K562 (cell line): ENCODE data around the gene CFAP69. TPM values are rescaled to one million over a fixed set of nuclear protein-coding genes. Genes with fewer than 3 reads are reported as not detected.

ENCODE experiments used
- ATAC-seq: fragments of 200-7000 bp; cut with Tn5 transposase; 3 replicates; pipeline ENCODE4 v1.9.1; 2020; ENCODE audit warnings: moderate library complexity
- BruUV-seq: library from RNA; stranded (reverse); fragments of 400-500 nt; replicated peaks from 2 replicates; lab custom pipeline; 2021; lab: Mats Ljungman, UMichigan
- CTCF ChIA-PET: fragments of 300-600 bp; formaldehyde crosslinking; extraction: SDS; loops from one replicate; lab custom pipeline; 2021; ENCODE audit warnings: low intra/inter-chr PET ratio; lab: Yijun Ruan, JAX
- POLR2A ChIA-PET: fragments of 300-600, 350-650 bp; sonication (Branson Sonifier 250); formaldehyde crosslinking; extraction: SDS; loops from one replicate; lab custom pipeline; 2021; ENCODE audit warnings: antibody characterized with exemption, inconsistent platforms; lab: Yijun Ruan, JAX
- DNase-seq, 4 experiments: peaks; one replicate each; pipeline versions ENCODE4 v3.0.0 to v3.0.0-alpha.2; 2011 to 2018; ENCODE audit warnings: low spot score in 3 of 4, mixed read lengths in 3 of 4; ENCODE audit errors: extremely low read depth in 1 of 4
- FAIRE-seq: peaks from 2 replicates; lab custom pipeline; 2011; peaks lifted over from hg19 to GRCh38; lab: Jason Lieb, UNC
- H2AFZ ChIP-seq: 2 replicates; pipeline ENCODE4 v1.6.0; 2011; ENCODE audit warnings: low read depth, low read length, control low read depth, inconsistent platforms
- H3K27ac ChIP-seq: fragments of 200-600 bp; 3 replicates; pipeline ENCODE4 v1.8.0; 2011; ENCODE audit warnings: low read depth, mild to moderate bottlenecking, control low read depth, inconsistent platforms, low read length, moderate library complexity, mixed read lengths; ENCODE audit errors: extremely low read depth
- H3K27me3 ChIP-seq, 2 experiments: fragments of 300-600 bp in 1 of 2; 2 replicates in 1 of 2; 3 replicates in 1 of 2; pipeline versions ENCODE4 v1.6.0 to v1.8.0; 2011; ENCODE audit warnings: inconsistent platforms in 2 of 2, low read length in 2 of 2, mild to moderate bottlenecking in 1 of 2, mixed read lengths in 1 of 2, moderate library complexity in 1 of 2; ENCODE audit not compliant: control insufficient read depth in 2 of 2, insufficient read depth in 2 of 2
- H3K36me3 ChIP-seq: fragments of 300-600 bp; 3 replicates; pipeline ENCODE4 v1.8.0; 2011; ENCODE audit warnings: mild to moderate bottlenecking, low read length, inconsistent platforms; ENCODE audit not compliant: control insufficient read depth, insufficient read depth
- H3K4me1 ChIP-seq, 2 experiments: fragments of 200-600 bp in 1 of 2; replicated peaks in 1 of 2; 2 replicates in 1 of 2; 3 replicates in 1 of 2; pipeline versions ENCODE4 v1.5.1 to v1.8.0; 2011; ENCODE audit warnings: inconsistent platforms in 2 of 2, low read length in 2 of 2, mild to moderate bottlenecking in 1 of 2, mixed read lengths in 1 of 2, moderate library complexity in 1 of 2; ENCODE audit not compliant: control insufficient read depth in 2 of 2, insufficient read depth in 2 of 2
- H3K4me2 ChIP-seq: 2 replicates; pipeline ENCODE4 v1.6.1; 2011; ENCODE audit warnings: low read length, control low read depth, inconsistent platforms, mixed read lengths; ENCODE audit not compliant: insufficient read depth
- H3K4me3 ChIP-seq: fragments of 200-600 bp; sonication (generic), shearing (Covaris generic); 2 replicates; pipeline ENCODE4 v1.5.1; 2016; ENCODE audit warnings: control low read depth, inconsistent platforms
- H3K79me2 ChIP-seq: fragments of 200-600 bp; 3 replicates; pipeline ENCODE4 v1.8.0; 2011; ENCODE audit warnings: low read length, inconsistent platforms; ENCODE audit not compliant: control insufficient read depth, insufficient read depth
- H3K9ac ChIP-seq, 2 experiments: 2 replicates each; pipeline versions ENCODE4 v1.6.0 to v1.6.1; 2011; ENCODE audit warnings: low read depth in 2 of 2, low read length in 2 of 2, control low read depth in 1 of 2, inconsistent platforms in 1 of 2, mild to moderate bottlenecking in 1 of 2, mixed read lengths in 1 of 2; ENCODE audit not compliant: insufficient read depth in 1 of 2
- H3K9me1 ChIP-seq: one replicate; pipeline ENCODE4 v1.6.0; 2011; ENCODE audit warnings: inconsistent platforms, mild to moderate bottlenecking, low read length, moderate library complexity; ENCODE audit not compliant: control insufficient read depth, insufficient read depth
- H3K9me3 ChIP-seq: replicated peaks from 2 replicates; pipeline ENCODE4 v1.5.1; 2011; ENCODE audit warnings: low read depth, low read length, inconsistent platforms; ENCODE audit not compliant: control insufficient read depth, insufficient read depth
- H4K20me1 ChIP-seq: replicated peaks from 2 replicates; pipeline ENCODE4 v1.6.1; 2011; ENCODE audit warnings: low read length, inconsistent platforms, mixed read lengths; ENCODE audit not compliant: control insufficient read depth, insufficient read depth
- IRF2 ChIP-seq: sonication (generic); formaldehyde crosslinking; IDR thresholded peaks from 2 replicates; pipeline ENCODE4 v1.8.1; 2022; ENCODE audit warnings: mild to moderate bottlenecking, missing genetic modification reagents
- LEF1 ChIP-seq: fragments of 450-650 bp; IDR thresholded peaks from 2 replicates; pipeline ENCODE4 v1.6.1; 2016; ENCODE audit warnings: mild to moderate bottlenecking
- MCM5 ChIP-seq: fragments of 450-650 bp; IDR thresholded peaks from 2 replicates; pipeline ENCODE4 v1.6.1; 2016; ENCODE audit warnings: low read depth
- MLLT1 ChIP-seq, 2 experiments: fragments of 450-650 bp; IDR thresholded peaks; 2 replicates each; pipeline ENCODE4 v1.6.1; 2016
- NFIX ChIP-seq: fragments of 250-450 bp; sonication (Bioruptor Pico); IDR thresholded peaks from 2 replicates; pipeline ENCODE4 v1.4.0; 2020; ENCODE audit warnings: low read depth, mild to moderate bottlenecking, moderate library complexity
- NRF1 ChIP-seq, 2 experiments: fragments of 450-650 bp; IDR thresholded peaks in 1 of 2; conservative IDR thresholded peaks in 1 of 2; 2 replicates each; pipeline ENCODE4 v1.6.1; 2014; ENCODE audit warnings: mild to moderate bottlenecking in 2 of 2
- PBX2 ChIP-seq, 2 experiments: IDR thresholded peaks in 1 of 2; conservative IDR thresholded peaks in 1 of 2; 2 replicates each; pipeline ENCODE4 v1.6.1; 2016; ENCODE audit warnings: low read depth in 2 of 2, mild to moderate bottlenecking in 1 of 2, missing compliant biosample characterization in 1 of 2, missing genetic modification characterization in 1 of 2, moderate library complexity in 1 of 2
- POLR2AphosphoS5 ChIP-seq: IDR thresholded peaks from 2 replicates; pipeline ENCODE4 v1.6.1; 2011; ENCODE audit warnings: mild to moderate bottlenecking, low read depth, low read length, moderate library complexity; ENCODE audit not compliant: control insufficient read depth, insufficient read depth
- SNIP1 ChIP-seq: fragments of 450-650 bp; IDR thresholded peaks from 2 replicates; pipeline ENCODE4 v1.7.1; 2017; ENCODE audit warnings: low read depth, mild to moderate bottlenecking
- TAF9B ChIP-seq: fragments of 450-650 bp; IDR thresholded peaks from 2 replicates; pipeline ENCODE4 v1.6.1; 2018; ENCODE audit warnings: mild to moderate bottlenecking; ENCODE audit not compliant: partially characterized antibody
- ZNF717 ChIP-seq: fragments of 250-450 bp; sonication (Bioruptor Pico); IDR thresholded peaks from 2 replicates; pipeline ENCODE4 v1.5.0; 2021
- ZNF785 ChIP-seq: fragments of 250-450 bp; sonication (Bioruptor Pico); IDR thresholded peaks from 2 replicates; pipeline ENCODE4 v1.4.0; 2020; ENCODE audit warnings: mild to moderate bottlenecking
- WGBS: fragments of 100-300 bp; shearing (Covaris generic); methylation state at CpG from one replicate; pipeline ENCODE4 v1.1.6; 2016; ENCODE audit warnings: low coverage, mixed read lengths; ENCODE audit not compliant: insufficient coverage; ENCODE audit errors: missing lambda C conversion rate; 5-methylcytosine and 5-hydroxymethylcytosine counted together
- in situ Hi-C: fragments of 300-500 bp; cut with MboI; formaldehyde crosslinking; loops from 4 replicates; pipeline ENCODE4 v1.15.0; 2018; ENCODE audit warnings: inconsistent platforms, mixed read lengths
- intact Hi-C: fragments of 100-400 bp; cut with micrococcal nuclease; formaldehyde crosslinking; loops from 2 replicates; pipeline ENCODE4 v1.14.2; 2022
- polyA plus RNA-seq, 8 experiments: library from polyadenylated mRNA; depleted of rRNA in 4 of 8; stranded (reverse) in 5 of 8; unstranded in 3 of 8; fragments of >200 nt; fragmentation: Nextera tagmentation in 2 of 8; fragmentation: Illumina TruSeq in 1 of 8; extraction: Ambion mirVana in 2 of 8; extraction: Trizol in 1 of 8; gene quantifications; 2 replicates each; pipeline versions ENCODE4 v1.2.1 to v1.2.3, GENCODE V29; 2011 to 2014; ENCODE audit warnings: inconsistent platforms in 1 of 8, missing spikeins in 1 of 8
- total RNA-seq, 7 experiments: library from RNA; depleted of rRNA in 6 of 7; stranded (reverse); fragments of >200 nt in 6 of 7; fragmentation: Illumina TruSeq in 2 of 7; extraction: Trizol in 2 of 7; gene quantifications; 2 replicates each; pipeline versions ENCODE4 v1.2.1 to v1.2.3, GENCODE V29; 2011 to 2021; ENCODE audit warnings: low replicate concordance in 1 of 7
- TF ChIP-seq, protein P1 (sequence below), 2 experiments: fragments of 450-650 bp; conservative IDR thresholded peaks; 2 replicates each; pipeline ENCODE4 v1.6.1; 2017; ENCODE audit warnings: mild to moderate bottlenecking in 2 of 2, moderate library complexity in 2 of 2

Gene CFAP69
- total and polyA plus RNA-seq, 9 of the 15 experiments (the other 6 are each of a cell fraction or from before 2014, with no cell fraction given) = 0.24 to 5.1 (median 1.7) TPM

- Histone ChIP-seq H4K20me1 (no peaks in the 10 kb centered on the region), H3K79me2 (no peaks in the 10 kb centered on the region), H3K4me2 (peak overlapping the region; percentile 68), H3K27ac (no peak overlapping the region; the same call in 2 of the 3 replicates), H3K36me3 (no peaks in the 10 kb centered on the region), H3K4me3 (0 out of 2 replicates have a peak overlapping the region, but pooled peaks have one; percentile 5), H3K9me3 (no peaks in the 10 kb centered on the region), H2AFZ (peak overlapping the region; percentile 82), H3K9ac (peak overlapping the region; percentile 25 to 36; a peak in 2 of 4 replicates), H3K4me1 (peaks cover 0 to 7% of the 10 kb centered on the region in 2 experiments; a peak in 2 of 5 replicates), H3K9me1 (no peaks in the 10 kb centered on the region), H3K27me3 (no peaks in the 10 kb centered on the region)
- intact Hi-C loops = no loop called here
- no TSS peak for BruUV-seq
- ChIA-PET CTCF (no interaction called here), POLR2A (no interaction called here)
- 21% methylated on average over 9 of the region's 9 CpGs for WGBS
- no peak for DNase-seq
- in situ Hi-C loops = no loop called here
- peak; percentile 28 for ATAC-seq
- FAIRE-seq = peak; percentile 29
- TF ChIP-seq ZNF785 (CRISPR knock-in tag) = no peak
- TF ChIP-seq LEF1 = no peak
- no peak for TF ChIP-seq NFIX (CRISPR knock-in tag)
- TF ChIP-seq MLLT1 (IDR thresholded peaks at IDR 0.05) = no peak
- no peak for TF ChIP-seq TAF9B
- TF ChIP-seq NRF1 (conservative IDR thresholded peaks at IDR 0.05 in 1 of 2, IDR thresholded peaks at IDR 0.05 in 1 of 2) = no peak
- no peak for TF ChIP-seq PBX2 (CRISPR knock-in tag; IDR thresholded peaks at IDR 0.05; ENCODE audit: low read depth)
- no peak for TF ChIP-seq PBX2 (tag; conservative IDR thresholded peaks at IDR 0.05; ENCODE audit: low read depth)
- TF ChIP-seq MCM5 = no peak
- no peak for TF ChIP-seq IRF2 (CRISPR knock-in tag)
- TF ChIP-seq SNIP1 = no peak
- no peak for TF ChIP-seq POLR2AphosphoS5
- no peak for TF ChIP-seq ZNF717 (CRISPR knock-in tag)
- TF ChIP-seq, protein P1, sequence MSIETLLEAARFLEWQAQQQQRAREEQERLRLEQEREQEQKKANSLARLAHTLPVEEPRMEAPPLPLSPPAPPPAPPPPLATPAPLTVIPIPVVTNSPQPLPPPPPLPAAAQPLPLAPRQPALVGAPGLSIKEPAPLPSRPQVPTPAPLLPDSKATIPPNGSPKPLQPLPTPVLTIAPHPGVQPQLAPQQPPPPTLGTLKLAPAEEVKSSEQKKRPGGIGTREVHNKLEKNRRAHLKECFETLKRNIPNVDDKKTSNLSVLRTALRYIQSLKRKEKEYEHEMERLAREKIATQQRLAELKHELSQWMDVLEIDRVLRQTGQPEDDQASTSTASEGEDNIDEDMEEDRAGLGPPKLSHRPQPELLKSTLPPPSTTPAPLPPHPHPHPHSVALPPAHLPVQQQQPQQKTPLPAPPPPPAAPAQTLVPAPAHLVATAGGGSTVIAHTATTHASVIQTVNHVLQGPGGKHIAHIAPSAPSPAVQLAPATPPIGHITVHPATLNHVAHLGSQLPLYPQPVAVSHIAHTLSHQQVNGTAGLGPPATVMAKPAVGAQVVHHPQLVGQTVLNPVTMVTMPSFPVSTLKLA (conservative IDR thresholded peaks at IDR 0.05) = peak in 1 of 2 experiments; percentile 13; a peak in 1 of 4 replicates
These were observed 5.2 kb upstream of the CFAP69 start for GRCh38 chr7:90239625-90240228.
